SK-N-SH (cell line): ENCODE results near the gene NEAT1. TPM values are rescaled to one million over a fixed set of nuclear protein-coding genes. Genes with fewer than 3 reads are reported as not detected.
A peak's percentile ranks its signal among the peaks of the same experiment; 100 is the strongest.

ENCODE experiments used
- CTCF ChIA-PET: fragments of 300-600, 350-600 bp; formaldehyde crosslinking; extraction: SDS; loops from one replicate; lab custom pipeline; 2021; lab: Yijun Ruan, JAX
- POLR2A ChIA-PET: fragments of 350-600 bp; sonication (Branson Sonifier 250); formaldehyde crosslinking; extraction: SDS; loops from one replicate; lab custom pipeline; 2020; ENCODE audit warnings: antibody characterized with exemption, inconsistent platforms; lab: Yijun Ruan, JAX
- DNase-seq: peaks from one replicate; pipeline ENCODE4 v3.0.0; 2012
- H2AFZ ChIP-seq: fragments of 200-600 bp; sonication (generic); 2 replicates; pipeline ENCODE4 v1.8.1; 2016; ENCODE audit warnings: antibody characterized with exemption, mild to moderate bottlenecking, low read depth
- H3F3A ChIP-seq: fragments of 200-600 bp; sonication (generic); replicated peaks from 2 replicates; pipeline ENCODE3; 2016; ENCODE audit warnings: antibody characterized with exemption, mild to moderate bottlenecking; ENCODE audit not compliant: insufficient read depth
- H3K27ac ChIP-seq, 2 experiments: fragments of 200-500 bp in 1 of 2; fragments of 200-600 bp in 1 of 2; sonication (Bioruptor generic) in 1 of 2; sonication (generic), shearing (Covaris generic) in 1 of 2; 2 replicates each; pipeline versions ENCODE4 v1.5.1 to v1.6.1; 2014 to 2016; ENCODE audit warnings: low read depth in 2 of 2, inconsistent platforms in 1 of 2, low read length in 1 of 2, mild to moderate bottlenecking in 1 of 2, mixed read lengths in 1 of 2
- H3K27me3 ChIP-seq: fragments of 200-600 bp; sonication (generic), shearing (Covaris generic); 2 replicates; pipeline ENCODE4 v1.6.1; 2016; ENCODE audit warnings: mixed run types; ENCODE audit not compliant: insufficient read depth
- H3K36me3 ChIP-seq, 2 experiments: fragments of 200-500 bp in 1 of 2; fragments of 200-600 bp in 1 of 2; sonication (Bioruptor generic) in 1 of 2; sonication (generic) in 1 of 2; replicated peaks in 1 of 2; 2 replicates each; pipeline versions ENCODE3 to v1.5.1; 2014 to 2016; ENCODE audit warnings: low read length in 1 of 2, mild to moderate bottlenecking in 1 of 2; ENCODE audit not compliant: insufficient read depth in 2 of 2, control insufficient read depth in 1 of 2
- H3K4me1 ChIP-seq, 2 experiments: fragments of 200-500 bp in 1 of 2; fragments of 200-600 bp in 1 of 2; sonication (Bioruptor generic) in 1 of 2; sonication (generic), shearing (Covaris generic) in 1 of 2; 2 replicates each; pipeline versions ENCODE4 v1.5.1 to v1.6.1; 2014 to 2016; ENCODE audit warnings: low read depth in 1 of 2, low read length in 1 of 2, mixed run types in 1 of 2; ENCODE audit not compliant: insufficient read depth in 2 of 2, control insufficient read depth in 1 of 2
- H3K4me2 ChIP-seq: fragments of 200-600 bp; sonication (generic), shearing (Covaris generic); 2 replicates; pipeline ENCODE4 v1.6.1; 2017; ENCODE audit warnings: mixed run types
- H3K4me3 ChIP-seq, 2 experiments: fragments of 200-500 bp in 1 of 2; fragments of 200-600 bp in 1 of 2; sonication (Bioruptor generic) in 1 of 2; sonication (generic), shearing (Covaris generic) in 1 of 2; 2 replicates each; pipeline versions ENCODE4 v1.5.1 to v1.8.1; 2014 to 2016; ENCODE audit warnings: low read depth in 2 of 2, inconsistent platforms in 1 of 2, low read length in 1 of 2, mild to moderate bottlenecking in 1 of 2, mixed read lengths in 1 of 2, moderate library complexity in 1 of 2
- H3K79me2 ChIP-seq: fragments of 200-600 bp; sonication (generic); 2 replicates; pipeline ENCODE4 v1.8.1; 2017; ENCODE audit warnings: mild to moderate bottlenecking; ENCODE audit not compliant: insufficient read depth
- H3K9ac ChIP-seq: fragments of 200-600 bp; sonication (generic); 2 replicates; pipeline ENCODE4 v1.6.1; 2017; ENCODE audit warnings: mixed run types
- H3K9me2 ChIP-seq: fragments of 200-600 bp; sonication (generic); 2 replicates; pipeline ENCODE4 v1.6.1; 2017; ENCODE audit warnings: mixed run types
- H3K9me3 ChIP-seq: fragments of 200-600 bp; sonication (generic); 2 replicates; pipeline ENCODE4 v1.6.1; 2017; ENCODE audit warnings: mixed run types, mild to moderate bottlenecking, moderate library complexity
- H4K20me1 ChIP-seq: fragments of 200-600 bp; sonication (generic); 2 replicates; pipeline ENCODE4 v1.6.1; 2017; ENCODE audit warnings: mild to moderate bottlenecking, mixed run types; ENCODE audit not compliant: insufficient read depth
- CHD2 ChIP-seq: fragments of 150-350 bp; IDR thresholded peaks from 2 replicates; pipeline ENCODE4 v1.6.1; 2018; ENCODE audit warnings: low read length; ENCODE audit not compliant: partially characterized antibody
- FOXJ3 ChIP-seq: sonication (generic); formaldehyde crosslinking; IDR thresholded peaks from 2 replicates; pipeline ENCODE4 v1.5.1; 2020; ENCODE audit warnings: mild to moderate bottlenecking, missing genetic modification reagents
- MXI1 ChIP-seq: IDR thresholded peaks from 2 replicates; pipeline ENCODE4 v1.6.1; 2012; ENCODE audit warnings: mild to moderate bottlenecking, low read depth, low read length, improper control_type of control experiment
- NFIC ChIP-seq: IDR thresholded peaks from 2 replicates; pipeline ENCODE4 v1.4.0; 2012; ENCODE audit warnings: borderline replicate concordance
- POLR2AphosphoS5 ChIP-seq: IDR thresholded peaks from 2 replicates; pipeline ENCODE4 v1.6.1; 2012; ENCODE audit warnings: low read depth, low read length
- RAD21 ChIP-seq: IDR thresholded peaks from 2 replicates; pipeline ENCODE4 v1.6.1; 2012; ENCODE audit warnings: mild to moderate bottlenecking, low read length
- REST ChIP-seq: IDR thresholded peaks from 2 replicates; pipeline ENCODE4 v1.6.1; 2012; ENCODE audit warnings: mild to moderate bottlenecking, low read depth, low read length, moderate library complexity
- RXRA ChIP-seq: IDR thresholded peaks from 2 replicates; pipeline ENCODE4 v1.4.0; 2012; ENCODE audit warnings: low read depth, mild to moderate bottlenecking, borderline replicate concordance
- SIN3A ChIP-seq: IDR thresholded peaks from 2 replicates; pipeline ENCODE4 v1.6.1; 2012; ENCODE audit warnings: low read depth, mild to moderate bottlenecking, low read length, moderate library complexity, borderline replicate concordance
- ZBTB33 ChIP-seq: IDR thresholded peaks from 2 replicates; pipeline ENCODE4 v1.4.0; 2012; ENCODE audit warnings: low read depth, borderline replicate concordance
- WGBS: methylation state at CpG from one replicate; pipeline ENCODE4 v1.1.6; 2017; ENCODE audit warnings: low lambda C conversion rate; 5-methylcytosine and 5-hydroxymethylcytosine counted together
- polyA plus RNA-seq, 3 experiments: library from polyadenylated mRNA; depleted of rRNA; stranded (reverse); fragments of >200 nt; gene quantifications; 2 replicates each; pipeline ENCODE4 v1.2.3, GENCODE V29; 2012

Gene NEAT1
- polyA plus RNA-seq, 1 of the 3 experiments (the other 2 are of a cell fraction), result 435 TPM

- H3K4me3 ChIP-seq, result peak overlapping the region; percentile 77 to 83
These were observed 6.6 kb downstream of the NEAT1 start for GRCh38 chr11:65429068-65429681.

GRCh38 chr11:65429724-65430405, 7.3 kb downstream of the NEAT1 start:
- WGBS, result 3% methylated on average over 9 of the region's 9 CpGs
- H4K20me1 ChIP-seq, result peaks cover 100% of the 10 kb centered on the region
- H3K4me3 ChIP-seq, result peak overlapping the region; percentile 77 to 83
- H3K9me3 ChIP-seq, result no peaks in the 10 kb centered on the region
- H3K27me3 ChIP-seq, result no peaks in the 10 kb centered on the region
- peak overlapping the region; percentile 100 for H3K27ac ChIP-seq
- no peaks in the 10 kb centered on the region for H3K9me2 ChIP-seq
- peak overlapping the region; percentile 94 for H3K4me2 ChIP-seq
- POLR2A ChIA-PET, result interaction anchor here (1.0 to 17.2 kb wide), 3 partner anchors 14 to 68 kb away, joined by 3 to 1027 read pairs (median 3); partner anchors contain the start of gene MALAT1
- no peak overlapping the region for H2AFZ ChIP-seq
- peak overlapping the region; percentile 98 for H3K9ac ChIP-seq
- no peak for DNase-seq
- H3K36me3 ChIP-seq, result peaks cover 71 to 98% of the 10 kb centered on the region in 2 experiments
- CTCF ChIA-PET, result interaction anchor here (0.9 to 2.5 kb wide), 4 partner anchors 12 to 82 kb away, joined by 3 to 11 read pairs (median 4); no protein-coding TSS in a partner anchor
- H3K79me2 ChIP-seq, result peaks cover 100% of the 10 kb centered on the region
- peaks cover 99% of the 10 kb centered on the region for H3F3A ChIP-seq
- H3K4me1 ChIP-seq, result peaks cover 4 to 39% of the 10 kb centered on the region in 2 experiments; a peak in 2 of 4 replicates
- TF ChIP-seq CHD2 (no peak), NFIC (peak; percentile 47), REST (peak; percentile 14), ZBTB33 (peak; percentile 16; the same call in 1 of the 2 replicates), RAD21 (no peak)

More at GRCh38 chr11:65429068-65429681, 6.6 kb downstream of the NEAT1 start:
- CTCF ChIA-PET, result interaction anchor here (0.9 to 2.5 kb wide), 2 partner anchors 13 to 76 kb away, joined by 3 to 11 read pairs; no protein-coding TSS in a partner anchor
- Histone ChIP-seq H3K4me1 (peaks cover 4 to 36% of the 10 kb centered on the region in 2 experiments; a peak in 2 of 4 replicates), H4K20me1 (peaks cover 100% of the 10 kb centered on the region), H2AFZ (no peak overlapping the region), H3K4me2 (peak overlapping the region; percentile 94), H3K9me2 (no peaks in the 10 kb centered on the region), H3K9ac (peak overlapping the region; percentile 98), H3K9me3 (no peaks in the 10 kb centered on the region), H3K27ac (peak overlapping the region; percentile 100), H3K36me3 (peaks cover 69 to 98% of the 10 kb centered on the region in 2 experiments), H3K27me3 (no peaks in the 10 kb centered on the region), H3F3A (peaks cover 99% of the 10 kb centered on the region), H3K79me2 (peaks cover 100% of the 10 kb centered on the region)
- 0 out of 2 replicates have a peak, but pooled peaks have one; percentile 78 for TF ChIP-seq SIN3A
- 0 out of 2 replicates have a peak, but pooled peaks have one; percentile 25 for TF ChIP-seq REST
- TF ChIP-seq RXRA, result no peak
- peak; percentile 82 for TF ChIP-seq POLR2AphosphoS5
- no peak for TF ChIP-seq FOXJ3 (CRISPR knock-in tag)
- TF ChIP-seq MXI1, result 0 out of 2 replicates have a peak, but pooled peaks have one; percentile 50
- DNase-seq, result no peak
- WGBS, result 4% methylated on average over 9 of the region's 9 CpGs
- POLR2A ChIA-PET, result interaction anchor here (17.2 kb wide), 1 partner anchor 69 kb away, joined by 1027 read pairs; the partner anchor contains the start of gene MALAT1
